Posterior cingulate gyrus (tissue), 11 donors: Measurements from ENCODE around the gene ZNF770.
"Not testable (repeated sequence)": the region's sequence is repeated elsewhere in the genome, so short reads cannot be mapped to it uniquely, and the experiment has no call there.

ENCODE experiments used
- DNase-seq, 10 donors: peaks; one replicate each; pipeline versions ENCODE4 v3.0.0 to v3.0.0-alpha.2; 2020 to 2021; ENCODE audit warnings: mixed read lengths in 3 of 10
- intact Hi-C: fragments of 100-400 bp; cut with DNase I; formaldehyde crosslinking; loops from one replicate; pipeline ENCODE4 v1.15.1; 2023

The ZNF770 gene

GRCh38 chr15:34976743-34977142 is 11.3 kb downstream of the ZNF770 start:
- no peak for DNase-seq
- intact Hi-C loops = no loop called here

- intact Hi-C loops = no loop called here
These were observed 12.0 kb downstream of the ZNF770 start for GRCh38 chr15:34976073-34976472.

GRCh38 chr15:34973512-34973911 is 14.6 kb downstream of the ZNF770 start:
- intact Hi-C loops = no loop called here
- no peak for DNase-seq

More at GRCh38 chr15:34976073-34976472, 12.0 kb downstream of the ZNF770 start:
- no peak for DNase-seq

- intact Hi-C loops, DNase-seq: not testable (repeated sequence)
These were observed 17.9 kb downstream of the ZNF770 start for GRCh38 chr15:34970098-34970643.

GRCh38 chr15:34969340-34970097 is 18.6 kb downstream of the ZNF770 start, which contains the start of gene AQR:
Gene AQR, minus strand, starts transcription at chr15:34969742. Its CDS starts 129 bp downstream, at chr15:34969613.
- peak; percentile 92 to 100 (median 98) for DNase-seq
- intact Hi-C loops = loop anchor here (1.0 kb wide), 1 partner anchor 19 kb away; the partner anchor contains the start of gene ZNF770

GRCh38 chr15:34964277-34964676 is 23.8 kb downstream of the ZNF770 start:
- intact Hi-C loops = no loop called here
- DNase-seq = no peak

GRCh38 chr15:34953851-34954250 is 34.2 kb downstream of the ZNF770 start:
- intact Hi-C loops = no loop called here
- DNase-seq = no peak

- no peak for DNase-seq
- intact Hi-C loops = no loop called here
These were observed 35.6 kb downstream of the ZNF770 start for GRCh38 chr15:34952481-34952880.

- intact Hi-C loops = no loop called here
- DNase-seq = no peak
These were observed 36.1 kb downstream of the ZNF770 start for GRCh38 chr15:34951993-34952392.

GRCh38 chr15:34944936-34945335 is 43.2 kb downstream of the ZNF770 start:
- no peak for DNase-seq

GRCh38 chr15:34943711-34944110 is 44.4 kb downstream of the ZNF770 start:
- DNase-seq = no peak
- intact Hi-C loops = no loop called here

More at GRCh38 chr15:34944936-34945335, 43.2 kb downstream of the ZNF770 start:
- intact Hi-C loops = no loop called here

- DNase-seq, intact Hi-C loops: not testable (repeated sequence)
These were observed 44.8 kb downstream of the ZNF770 start for GRCh38 chr15:34943264-34943663.

GRCh38 chr15:34942363-34942762 is 45.7 kb downstream of the ZNF770 start:
- intact Hi-C loops = no loop called here
- DNase-seq = no peak

GRCh38 chr15:34941831-34942230 is 46.3 kb downstream of the ZNF770 start:
- DNase-seq = no peak
- intact Hi-C loops = no loop called here

- intact Hi-C loops = no loop called here
- no peak for DNase-seq
These were observed 46.8 kb downstream of the ZNF770 start for GRCh38 chr15:34941185-34941698.

- DNase-seq = no peak
- intact Hi-C loops = no loop called here
These were observed 54.6 kb downstream of the ZNF770 start for GRCh38 chr15:34933432-34933975.

GRCh38 chr15:34928349-34928748 is 59.7 kb downstream of the ZNF770 start:
- intact Hi-C loops, DNase-seq: not testable (repeated sequence)
